Ureter (tissue), 1 donor: Measurements from ENCODE around the gene PRIM2. TPM values are rescaled to one million over a fixed set of nuclear protein-coding genes. Genes with fewer than 3 reads are reported as not detected.
"Not testable (repeated sequence)": the region's sequence is repeated elsewhere in the genome, so short reads cannot be mapped to it uniquely, and the experiment has no call there.

Experiments used
- DNase-seq: peaks from one replicate; pipeline ENCODE4 v3.0.0-alpha.2; 2020; ENCODE audit warnings: low spot score
- total RNA-seq: library from RNA; stranded (reverse); gene quantifications from one replicate; pipeline ENCODE4 v1.2.4, GENCODE V29; 2023
- donor health status: DM: yes; HTN: yes; CAD: no.

The PRIM2 gene
- 17.4 TPM for total RNA-seq

GRCh38 chr6:57317060-57317943 is at the start of gene PRIM2:
PRIM2 (plus strand) TSS chr6:57317630; CDS start chr6:57318446, 816 bp downstream.
- DNase-seq, result peak; percentile 90

- no peak for DNase-seq
These were observed 49.2 kb upstream of the PRIM2 start for GRCh38 chr6:57268294-57268640.

GRCh38 chr6:57274113-57274824 is 43.2 kb upstream of the PRIM2 start:
- DNase-seq, result not testable (repeated sequence)

GRCh38 chr6:57275384-57275783 is 42.0 kb upstream of the PRIM2 start:
- no peak for DNase-seq

- no peak for DNase-seq
These were observed 40.5 kb upstream of the PRIM2 start for GRCh38 chr6:57276946-57277345.

GRCh38 chr6:57278570-57278969 is 38.9 kb upstream of the PRIM2 start:
- no peak for DNase-seq

- no peak for DNase-seq
These were observed 38.4 kb upstream of the PRIM2 start for GRCh38 chr6:57279013-57279412.

GRCh38 chr6:57283106-57283505 is 34.3 kb upstream of the PRIM2 start:
- DNase-seq, result no peak

- no peak for DNase-seq
These were observed 33.4 kb upstream of the PRIM2 start for GRCh38 chr6:57283911-57284455.

GRCh38 chr6:57288136-57288535 is 29.3 kb upstream of the PRIM2 start:
- DNase-seq, result peak; percentile 47

GRCh38 chr6:57293472-57293871 is 24.0 kb upstream of the PRIM2 start:
- not testable (repeated sequence) for DNase-seq

- DNase-seq, result no peak
These were observed 22.5 kb upstream of the PRIM2 start for GRCh38 chr6:57294862-57295445.

- no peak for DNase-seq
These were observed 19.9 kb upstream of the PRIM2 start for GRCh38 chr6:57297505-57297904.

GRCh38 chr6:57298741-57299140 is 18.7 kb upstream of the PRIM2 start:
- DNase-seq, result no peak

GRCh38 chr6:57301757-57302156 is 15.7 kb upstream of the PRIM2 start:
- no peak for DNase-seq

GRCh38 chr6:57302477-57302876 is 15.0 kb upstream of the PRIM2 start:
- no peak for DNase-seq

- no peak for DNase-seq
These were observed 13.3 kb upstream of the PRIM2 start for GRCh38 chr6:57303931-57304681.

- DNase-seq, result no peak
These were observed 12.3 kb upstream of the PRIM2 start for GRCh38 chr6:57305107-57305506.

- DNase-seq, result no peak
These were observed 11.7 kb upstream of the PRIM2 start for GRCh38 chr6:57305761-57306160.

- DNase-seq, result no peak
These were observed 11.2 kb upstream of the PRIM2 start for GRCh38 chr6:57306273-57306672.

GRCh38 chr6:57307850-57308249 is 9.6 kb upstream of the PRIM2 start:
- no peak for DNase-seq

GRCh38 chr6:57308755-57309154 is 8.7 kb upstream of the PRIM2 start:
- DNase-seq, result not testable (repeated sequence)
